Hematopoietic multipotent progenitor cell treated with erythropoietin and hydrocortisone succinate and interleukin-3 and kit ligand, for 17 days (in vitro differentiated cells): Measurements from ENCODE around the gene STK33.

Experiments
- DNase-seq: peaks from one replicate; pipeline ENCODE4 v3.0.0-alpha.2; 2015; ENCODE audit warnings: low spot score

Gene STK33

DNA sequence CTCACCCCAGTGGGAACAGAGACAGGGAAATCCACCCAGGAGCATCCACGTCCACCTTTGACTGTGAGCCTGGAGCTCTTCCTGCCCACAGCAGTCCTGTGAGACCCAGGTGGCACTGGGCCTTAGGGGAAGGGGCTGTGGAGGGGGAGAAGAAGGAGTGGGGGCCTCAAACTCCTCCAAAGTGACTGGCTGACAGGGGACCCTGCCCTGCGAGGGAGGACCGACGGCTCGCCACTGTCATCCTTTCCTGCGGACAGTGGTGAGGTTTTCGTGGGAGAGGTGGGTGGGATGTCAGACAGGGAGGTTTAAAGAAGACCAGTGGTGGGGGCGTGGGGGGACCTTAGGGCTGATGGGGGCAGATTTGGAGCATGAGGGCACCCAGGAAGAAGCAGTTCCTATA, 237.8 kb downstream of the STK33 start:
- DNase-seq: no peak

GRCh38 chr11:8355416-8355742, 238.6 kb downstream of the STK33 start:
- DNase-seq: no peak

DNA sequence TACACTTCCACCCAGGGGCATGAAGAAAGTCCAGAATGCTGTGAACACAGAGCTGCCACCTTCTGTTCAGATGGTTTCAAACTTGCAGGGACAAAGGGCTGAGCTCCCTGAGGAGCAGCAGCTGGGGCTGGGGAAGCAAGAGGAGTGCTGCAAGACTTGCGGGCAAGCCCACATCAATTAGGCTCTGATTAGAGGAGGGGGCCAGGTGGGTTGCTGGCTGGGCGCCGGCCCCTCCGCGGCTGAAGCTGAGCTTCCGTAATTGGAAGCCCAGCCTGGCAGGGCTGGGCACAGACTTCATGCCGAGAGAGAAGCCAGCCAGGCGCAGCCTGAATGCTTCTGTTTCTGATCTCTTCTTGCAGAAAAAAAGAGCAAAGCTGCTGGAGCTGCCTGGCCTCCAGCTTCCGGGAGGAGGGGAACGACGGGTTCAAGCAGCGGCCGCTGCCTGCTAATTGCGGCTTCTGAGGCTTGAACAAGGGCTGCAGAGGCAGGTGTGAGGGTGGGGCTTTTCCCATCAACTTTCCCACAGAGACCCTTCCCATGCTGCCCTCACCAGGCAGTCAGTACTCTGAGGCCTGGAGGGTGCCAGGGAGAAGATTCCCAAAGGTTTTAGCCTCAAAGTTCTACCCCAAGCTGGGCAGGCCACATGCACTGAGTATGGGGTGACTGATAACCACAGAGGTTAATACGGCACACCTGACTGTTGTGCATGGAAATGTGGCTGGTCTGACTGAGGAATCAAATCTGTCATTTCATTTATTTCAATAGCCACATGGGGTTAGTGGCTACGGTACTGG, 239.2 kb downstream of the STK33 start:
- no peak for DNase-seq

GRCh38 chr11:8352876-8353505, 241.0 kb downstream of the STK33 start:
- DNase-seq: no peak

DNA sequence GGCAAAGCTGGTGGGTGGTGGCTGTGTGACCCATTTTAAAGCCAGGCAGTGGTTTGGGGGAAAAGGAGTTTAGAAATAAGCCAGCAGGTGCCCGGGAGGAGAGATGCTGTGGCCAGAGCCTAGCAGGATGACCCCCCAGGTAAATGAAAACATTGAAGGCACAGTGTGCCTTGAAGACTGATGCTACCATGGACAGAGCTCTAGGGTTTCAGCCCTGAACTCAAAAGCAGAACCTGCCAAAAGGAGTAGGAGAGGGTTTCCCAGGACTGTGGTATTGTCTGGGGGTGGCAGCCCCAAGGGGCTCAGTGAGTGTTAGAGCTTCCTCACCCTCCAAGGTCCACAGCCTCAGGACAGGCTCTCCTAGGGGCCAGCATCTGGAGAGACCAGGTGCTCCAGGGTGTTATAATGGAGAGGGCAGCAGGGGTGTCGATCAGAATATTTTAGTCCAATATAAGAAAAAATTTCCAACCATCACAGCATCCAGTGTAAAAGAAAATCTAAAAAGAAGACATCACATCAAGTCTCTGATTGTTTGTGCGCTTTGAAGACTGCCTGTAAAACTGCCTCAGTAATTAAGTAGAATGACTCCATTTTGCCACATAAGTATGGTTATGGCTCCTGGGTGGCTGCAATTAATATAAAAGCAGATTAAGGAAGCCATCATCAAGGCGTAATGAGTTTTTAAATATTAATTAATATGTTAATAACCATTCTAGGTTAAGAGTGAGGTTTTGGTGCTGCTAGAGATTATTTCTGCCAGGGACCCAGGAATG, 241.7 kb downstream of the STK33 start:
- DNase-seq: no peak

DNA sequence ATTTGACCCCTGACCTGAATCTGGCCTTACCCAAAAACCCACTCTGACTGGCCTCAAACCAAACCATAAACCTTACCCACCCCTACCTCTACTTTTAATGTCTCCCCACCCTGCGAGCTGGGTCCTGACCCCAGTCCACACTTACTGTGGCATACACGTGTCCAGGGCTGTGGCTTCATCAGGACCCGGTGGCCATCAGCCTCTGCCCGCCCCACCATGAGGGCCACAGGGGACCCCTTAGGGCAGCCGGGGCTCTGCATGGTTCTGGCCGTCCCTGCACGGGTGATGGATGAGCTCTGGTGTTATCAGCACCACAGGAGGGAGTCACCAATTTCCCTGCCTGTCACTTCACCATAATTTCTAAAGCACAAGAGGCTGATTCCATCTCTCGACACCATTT, 242.8 kb downstream of the STK33 start:
- no peak for DNase-seq

DNA sequence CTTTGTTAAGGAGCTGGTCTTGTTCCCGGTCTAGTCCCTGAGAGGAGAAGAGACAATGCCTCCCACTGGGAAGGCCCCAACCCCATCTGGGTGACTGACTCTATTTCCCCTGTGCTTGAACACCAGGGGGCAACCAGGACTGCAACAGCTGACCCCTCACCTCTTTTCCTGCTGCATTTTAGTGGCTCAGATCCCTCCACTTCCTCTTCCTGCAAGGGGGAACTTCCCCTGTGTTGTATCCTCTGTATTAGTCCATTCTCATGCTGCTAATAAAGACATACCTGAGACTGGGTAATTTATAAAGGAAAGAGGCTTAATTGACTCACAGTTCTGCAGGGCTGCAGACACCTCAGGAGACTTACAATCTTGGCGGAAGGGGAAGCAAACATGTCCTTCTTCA, 246.1 kb downstream of the STK33 start:
- no peak for DNase-seq

DNA sequence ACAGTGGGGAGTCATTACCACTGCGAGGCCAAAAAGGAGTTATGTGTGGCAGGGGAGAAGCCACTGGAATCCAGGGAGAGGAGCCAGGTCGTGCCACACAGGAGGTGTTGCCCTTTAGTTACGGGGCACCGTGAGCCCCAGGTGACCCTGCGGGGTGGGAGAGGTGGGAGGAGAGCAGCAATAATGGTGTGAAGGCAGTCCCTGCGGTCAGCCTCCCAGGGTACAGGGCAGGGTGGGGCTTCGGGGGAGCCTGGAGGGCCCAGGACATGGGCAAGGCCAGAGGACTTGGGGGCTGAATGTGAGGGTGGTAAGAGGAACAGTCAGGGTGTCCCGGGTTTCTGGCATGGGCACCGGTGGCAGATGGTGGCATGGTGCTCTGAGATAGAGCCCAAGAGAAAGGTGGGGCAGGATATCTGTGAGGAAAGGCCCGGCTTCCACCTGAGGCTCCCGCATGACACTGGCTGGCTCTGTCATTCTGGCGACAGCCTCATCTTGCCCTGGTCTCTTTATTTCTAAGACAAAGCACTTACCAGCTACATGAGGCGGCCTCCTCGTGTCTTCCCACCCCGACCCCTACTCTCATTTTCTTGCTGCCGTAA, 247.8 kb downstream of the STK33 start:
- DNase-seq: no peak

DNA sequence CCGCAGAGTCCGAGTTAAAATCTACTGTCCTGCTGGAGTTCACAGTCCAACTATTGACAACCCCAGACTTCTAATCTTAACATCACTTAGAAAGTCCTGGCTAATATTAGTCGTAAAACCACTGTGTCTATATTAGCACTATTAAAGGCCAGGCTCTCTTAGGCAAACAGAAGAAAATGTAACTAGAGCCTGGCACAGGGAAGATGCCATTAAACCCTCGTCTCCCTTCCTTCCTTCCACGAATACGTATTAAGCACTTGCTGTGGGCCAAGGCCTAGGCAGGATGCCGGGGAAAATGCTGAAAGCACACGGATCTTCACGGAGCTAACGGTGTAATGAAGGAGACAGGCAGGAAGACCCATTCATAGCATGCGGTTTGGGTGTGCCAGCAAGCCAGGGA, 248.8 kb downstream of the STK33 start:
- no peak for DNase-seq

DNA sequence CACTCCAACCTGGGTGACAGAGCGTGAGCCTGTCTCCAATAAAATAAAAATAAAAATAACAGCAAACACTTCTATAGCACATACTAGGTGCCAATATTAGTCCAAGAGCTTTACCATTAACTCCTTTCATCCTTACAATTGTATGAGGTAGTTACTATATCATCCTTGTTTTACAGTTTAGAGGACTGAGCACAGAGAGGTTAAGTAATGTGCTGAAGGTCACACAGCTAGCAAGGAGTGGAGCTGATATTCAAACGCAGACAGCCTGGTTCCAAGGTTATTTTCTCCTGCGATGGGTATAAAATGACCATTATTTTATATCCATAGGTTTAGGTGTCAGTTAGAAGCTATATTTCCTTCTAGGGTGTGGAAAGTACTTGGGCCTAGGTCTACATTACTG, 249.7 kb downstream of the STK33 start:
- DNase-seq: no peak

DNA sequence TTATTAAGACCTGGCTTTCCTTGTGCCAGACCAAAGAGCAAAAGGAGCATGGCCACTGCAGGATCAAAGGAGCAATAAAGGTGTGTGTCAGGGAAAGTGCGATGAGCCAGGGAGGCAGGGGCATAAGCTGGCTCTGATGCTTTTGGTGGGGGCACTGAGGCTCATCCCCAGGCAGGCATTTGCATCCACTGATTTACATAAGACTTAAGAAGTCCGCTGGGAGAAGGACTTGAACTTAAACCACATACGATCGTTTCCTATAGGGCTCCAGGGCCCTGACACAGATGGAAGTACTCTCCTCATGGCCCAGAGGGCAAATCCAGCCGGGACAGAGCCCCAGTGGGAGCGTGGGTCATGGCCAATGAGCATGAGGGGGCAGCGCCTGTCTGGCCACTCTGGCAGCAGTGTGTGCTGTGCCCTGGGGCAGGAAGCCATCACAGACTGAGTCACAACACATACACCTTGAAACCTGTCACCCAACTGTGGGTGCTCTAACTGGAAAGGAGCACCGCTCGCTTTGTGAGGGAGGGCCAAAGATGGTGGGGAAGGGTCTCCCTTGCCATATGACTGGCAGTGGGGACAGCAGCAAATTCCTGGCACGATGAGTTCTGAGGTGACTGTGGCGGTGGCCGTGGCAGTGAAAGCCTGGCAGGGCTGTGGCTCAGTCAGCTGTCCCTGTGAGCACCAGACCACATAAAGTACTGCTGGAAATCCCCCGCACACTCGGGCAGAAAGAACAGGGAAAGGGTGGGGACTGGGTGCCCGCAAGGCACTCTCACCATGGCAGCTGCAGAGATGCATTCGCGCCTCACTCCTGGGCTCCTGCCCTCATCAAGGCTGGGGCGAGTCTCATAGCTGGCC, 251.0 kb downstream of the STK33 start:
- no peak for DNase-seq

GRCh38 chr11:8341996-8342395, 252.0 kb downstream of the STK33 start:
- DNase-seq: no peak
